NT2/D1 (cell line): ENCODE data around the gene SIDT1.

Source experiments
- SUZ12 ChIP-seq: IDR thresholded peaks from 2 replicates; pipeline ENCODE4 v1.6.1; 2011; ENCODE audit not compliant: insufficient read length, insufficient read depth; ENCODE audit errors: extremely low read depth
- YY1 ChIP-seq: IDR thresholded peaks from 2 replicates; pipeline ENCODE4 v1.6.1; 2011; ENCODE audit not compliant: insufficient read length, insufficient read depth

- TF ChIP-seq YY1: no peak
- TF ChIP-seq SUZ12: no peak
These were observed 13.2 kb downstream of the SIDT1 start for GRCh38 chr3:113545594-113545993.
